Subcutaneous abdominal adipose tissue (tissue), 5 donors: Measurements from ENCODE around the gene ZHX3.

Experiments
- H3K27ac ChIP-seq: one replicate; pipeline ENCODE4 v1.7.0; 2013; ENCODE audit warnings: low read depth, mild to moderate bottlenecking, inconsistent platforms, low read length, moderate library complexity
- H3K27me3 ChIP-seq, 5 donors: one replicate each; pipeline ENCODE4 v1.7.0; 2013; ENCODE audit warnings: low read length in 5 of 5, inconsistent platforms in 1 of 5; ENCODE audit not compliant: control insufficient read depth in 5 of 5, insufficient read depth in 4 of 5
- H3K36me3 ChIP-seq, 5 donors: one replicate each; pipeline ENCODE4 v1.7.0; 2013; ENCODE audit warnings: low read length in 5 of 5; ENCODE audit not compliant: control insufficient read depth in 5 of 5, insufficient read depth in 5 of 5
- H3K4me1 ChIP-seq, 5 donors: one replicate each; pipeline ENCODE4 v1.7.0; 2013; ENCODE audit warnings: low read length in 5 of 5, mild to moderate bottlenecking in 3 of 5, moderate library complexity in 1 of 5; ENCODE audit not compliant: control insufficient read depth in 5 of 5, insufficient read depth in 5 of 5
- H3K4me3 ChIP-seq, 5 donors: one replicate each; pipeline ENCODE4 v1.7.0; 2013; ENCODE audit warnings: low read length in 5 of 5, low read depth in 1 of 5
- H3K9ac ChIP-seq, 5 donors: one replicate each; pipeline ENCODE4 v1.7.0; 2013; ENCODE audit warnings: low read length in 5 of 5, mild to moderate bottlenecking in 4 of 5, moderate library complexity in 3 of 5
- H3K9me3 ChIP-seq, 5 donors: one replicate each; pipeline ENCODE4 v1.7.0; 2013; ENCODE audit warnings: low read length in 5 of 5; ENCODE audit not compliant: control insufficient read depth in 5 of 5
- donor health status: healthy.
- donor health status: healthy.
- donor health status: healthy.
- donor health status: healthy.
- donor health status: healthy.

The ZHX3 gene

GRCh38 chr20:41304424-41305079 is 13.0 kb downstream of the ZHX3 start:
- Histone ChIP-seq H3K9ac (no peak overlapping the region), H3K4me3 (no peak overlapping the region), H3K9me3 (no peaks in the 10 kb centered on the region), H3K27ac (no peak overlapping the region), H3K27me3 (no peaks in the 10 kb centered on the region), H3K4me1 (peaks cover 0 to 37% (median 14%) of the 10 kb centered on the region in 5 donors), H3K36me3 (no peaks in the 10 kb centered on the region)

GRCh38 chr20:41304002-41304401 is 13.5 kb downstream of the ZHX3 start:
- no peaks in the 10 kb centered on the region for H3K9me3 ChIP-seq
- no peak overlapping the region for H3K4me3 ChIP-seq
- H3K36me3 ChIP-seq: no peaks in the 10 kb centered on the region
- H3K27ac ChIP-seq: no peak overlapping the region
- H3K27me3 ChIP-seq: no peaks in the 10 kb centered on the region
- peaks cover 0 to 32% (median 11%) of the 10 kb centered on the region in 5 donors for H3K4me1 ChIP-seq
- no peak overlapping the region for H3K9ac ChIP-seq

GRCh38 chr20:41300886-41301285 is 16.6 kb downstream of the ZHX3 start:
- Histone ChIP-seq H3K9me3 (no peaks in the 10 kb centered on the region), H3K4me1 (peaks cover 0 to 21% (median 0%) of the 10 kb centered on the region in 5 donors), H3K4me3 (no peak overlapping the region), H3K27ac (peak overlapping the region; percentile 10), H3K36me3 (no peaks in the 10 kb centered on the region), H3K27me3 (no peaks in the 10 kb centered on the region), H3K9ac (no peak overlapping the region)

DNA sequence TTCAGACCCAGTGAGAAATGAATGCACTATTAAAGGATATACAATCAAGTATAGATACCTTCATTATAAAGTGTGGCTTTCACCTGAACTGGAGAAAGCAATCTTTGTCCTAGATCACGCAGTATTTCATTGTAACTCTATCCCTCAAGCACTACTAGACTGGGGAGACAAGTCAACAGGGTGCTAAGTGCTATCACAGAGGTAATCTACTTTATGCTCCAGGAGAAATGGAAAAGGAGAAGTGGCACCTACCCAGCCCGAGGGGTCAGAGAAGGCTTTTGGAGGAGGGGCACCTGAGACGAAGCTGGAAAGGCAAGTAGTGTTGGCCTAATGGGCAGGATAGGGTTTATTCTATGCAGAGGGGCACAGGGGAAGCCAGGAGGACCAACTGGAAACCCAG is 17.1 kb downstream of the ZHX3 start:
- Histone ChIP-seq H3K9ac (no peak overlapping the region), H3K4me3 (no peak overlapping the region), H3K36me3 (no peaks in the 10 kb centered on the region), H3K27ac (no peak overlapping the region), H3K9me3 (no peaks in the 10 kb centered on the region), H3K4me1 (peaks cover 0 to 21% (median 0%) of the 10 kb centered on the region in 5 donors), H3K27me3 (no peaks in the 10 kb centered on the region)

- H3K4me3 ChIP-seq: no peak overlapping the region
- no peaks in the 10 kb centered on the region for H3K36me3 ChIP-seq
- H3K27me3 ChIP-seq: no peaks in the 10 kb centered on the region
- no peak overlapping the region for H3K9ac ChIP-seq
- H3K27ac ChIP-seq: no peak overlapping the region
- no peaks in the 10 kb centered on the region for H3K9me3 ChIP-seq
- H3K4me1 ChIP-seq: peaks cover 0 to 21% (median 0%) of the 10 kb centered on the region in 5 donors
These were observed 17.6 kb downstream of the ZHX3 start for GRCh38 chr20:41299899-41300298.

DNA sequence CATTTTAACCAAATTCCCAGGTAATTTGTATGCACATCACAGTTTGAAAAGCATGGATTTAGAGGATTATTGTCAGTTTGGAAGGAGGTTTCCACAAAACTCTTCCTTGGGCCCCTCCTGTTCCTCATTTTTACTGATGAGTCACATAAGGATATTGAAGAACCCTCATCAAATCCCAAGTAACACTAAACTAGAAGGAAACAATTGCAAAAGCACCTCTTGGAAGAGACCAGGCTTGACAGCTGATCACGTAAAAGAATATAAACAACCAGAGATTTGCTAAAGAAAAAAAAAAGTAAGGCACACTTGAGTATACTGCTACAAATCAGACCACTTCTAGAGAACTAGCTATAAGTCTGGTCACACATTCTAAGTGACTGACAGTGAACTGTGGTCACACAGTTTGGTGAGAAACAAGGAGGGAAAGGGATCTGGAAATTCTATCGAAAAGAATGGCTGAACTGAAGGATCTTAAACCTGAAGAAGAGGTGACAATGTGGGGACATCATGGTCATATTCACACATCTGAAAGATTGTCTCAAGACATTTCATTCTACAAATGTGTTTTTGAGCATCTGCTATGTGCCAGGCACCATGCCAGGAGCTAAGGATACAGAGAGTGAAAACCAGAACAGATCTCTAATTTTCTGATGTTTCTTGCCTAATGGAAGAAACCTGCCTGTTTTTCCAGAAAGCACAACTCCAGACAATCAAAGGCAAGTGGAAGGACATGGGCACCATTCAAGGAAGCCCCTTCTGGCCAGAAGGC is 24.1 kb downstream of the ZHX3 start:
- Histone ChIP-seq H3K27me3 (no peaks in the 10 kb centered on the region), H3K27ac (no peak overlapping the region), H3K4me1 (peaks cover 0 to 14% (median 2%) of the 10 kb centered on the region in 5 donors), H3K36me3 (no peaks in the 10 kb centered on the region), H3K9me3 (no peaks in the 10 kb centered on the region), H3K9ac (no peak overlapping the region), H3K4me3 (no peak overlapping the region)

DNA sequence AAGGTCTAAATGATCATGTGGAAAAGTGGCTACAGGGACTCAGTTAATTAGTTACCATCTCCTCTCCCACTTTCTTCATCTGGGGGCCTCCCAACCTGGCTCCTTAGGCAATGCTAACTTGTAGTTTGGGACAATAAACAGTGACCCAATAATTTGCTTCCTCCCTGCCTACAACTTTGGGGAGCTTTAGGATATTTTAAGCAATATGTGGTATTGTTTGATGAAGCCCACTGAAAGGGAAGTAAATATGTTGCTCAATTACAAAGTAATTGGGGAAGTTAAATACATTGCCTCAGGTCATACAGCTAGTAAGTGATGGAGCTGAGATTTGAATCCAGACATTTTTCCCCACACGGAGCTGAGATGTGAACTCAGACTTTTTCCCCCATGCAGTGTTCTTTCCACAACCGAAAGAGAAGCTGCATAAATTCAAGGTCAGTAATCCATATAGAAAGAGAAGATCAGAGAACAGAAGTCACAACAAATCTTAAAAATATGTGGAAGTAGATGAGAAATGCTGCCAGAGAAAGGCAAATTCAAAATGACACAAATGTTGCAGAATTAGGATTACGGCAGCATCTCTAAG is 26.6 kb downstream of the ZHX3 start:
- Histone ChIP-seq H3K36me3 (no peaks in the 10 kb centered on the region), H3K9ac (no peak overlapping the region), H3K4me1 (peaks cover 0 to 14% (median 2%) of the 10 kb centered on the region in 5 donors), H3K27me3 (no peaks in the 10 kb centered on the region), H3K9me3 (peaks cover 0 to 5% (median 0%) of the 10 kb centered on the region in 5 donors), H3K27ac (no peak overlapping the region), H3K4me3 (no peak overlapping the region)

DNA sequence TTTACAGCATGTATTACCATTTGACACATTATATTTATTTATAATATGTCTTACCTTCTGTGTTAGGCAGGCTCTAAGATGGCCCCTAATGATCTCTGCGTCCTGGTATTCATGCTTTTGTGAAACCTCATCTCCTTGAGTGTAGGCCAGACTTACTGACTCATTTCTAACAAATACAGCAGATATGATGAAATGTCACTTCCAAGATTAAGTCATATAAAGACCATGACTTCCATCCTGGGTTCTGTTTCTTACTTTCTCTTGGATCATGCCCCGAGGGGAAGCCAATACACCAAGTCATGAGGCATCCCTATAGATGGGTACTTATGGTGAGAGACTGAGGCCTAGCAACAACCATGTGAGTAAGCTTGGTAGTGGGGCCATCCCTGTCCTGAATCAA is 30.2 kb downstream of the ZHX3 start:
- no peaks in the 10 kb centered on the region for H3K27me3 ChIP-seq
- H3K27ac ChIP-seq: no peak overlapping the region
- no peak overlapping the region for H3K9ac ChIP-seq
- H3K9me3 ChIP-seq: peaks cover 0 to 5% (median 0%) of the 10 kb centered on the region in 5 donors
- peaks cover 4 to 11% (median 10%) of the 10 kb centered on the region in 5 donors for H3K4me1 ChIP-seq
- H3K4me3 ChIP-seq: no peak overlapping the region
- H3K36me3 ChIP-seq: no peaks in the 10 kb centered on the region

DNA sequence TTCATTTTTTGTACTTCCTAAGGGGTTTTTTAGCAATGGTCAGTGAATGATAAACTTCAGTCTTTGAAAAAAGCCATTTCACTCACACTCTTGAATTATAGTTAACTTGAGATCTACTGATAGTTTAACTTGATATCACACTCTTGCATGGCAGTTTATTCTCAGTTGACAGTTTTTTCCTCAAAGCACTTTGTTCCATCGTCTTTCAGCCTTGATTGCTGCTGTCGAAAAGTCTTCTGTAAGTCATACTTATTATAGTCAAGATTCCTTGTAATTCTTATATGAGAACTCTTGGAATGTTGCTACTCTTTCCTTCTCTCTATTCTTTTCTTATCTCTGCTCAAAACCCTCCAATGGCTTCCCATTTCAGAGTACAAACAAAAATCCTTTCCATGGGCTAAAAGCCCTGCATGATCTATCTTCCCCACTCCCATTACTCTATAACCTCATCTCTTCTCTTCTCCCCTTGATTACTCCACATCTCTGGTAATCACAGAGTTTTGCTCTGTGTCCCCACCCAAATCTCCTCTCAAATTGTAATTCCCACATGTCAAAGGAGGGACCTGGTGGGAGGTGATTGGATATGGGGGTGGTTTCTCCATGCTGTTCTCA is 31.2 kb downstream of the ZHX3 start:
- Histone ChIP-seq H3K4me1 (peaks cover 4 to 11% (median 10%) of the 10 kb centered on the region in 5 donors), H3K27ac (no peak overlapping the region), H3K36me3 (no peaks in the 10 kb centered on the region), H3K27me3 (no peaks in the 10 kb centered on the region), H3K9ac (no peak overlapping the region), H3K9me3 (peaks cover 0 to 5% (median 0%) of the 10 kb centered on the region in 5 donors), H3K4me3 (no peak overlapping the region)
